ENCODE data around the gene BDNF.

- TF ChIP-seq CTCF (conservative IDR thresholded peaks at IDR 0.05) = no peak
- TF ChIP-seq EZH2 (IDR thresholded peaks at IDR 0.05; ENCODE audit: low read depth) = no peak
Observed at GRCh38 chr11:27611390-27611789, 88.9 kb downstream of the BDNF start.

All from PC-9 (cell line).